ENCODE data around the gene KIF11.

The KIF11 gene

DNA sequence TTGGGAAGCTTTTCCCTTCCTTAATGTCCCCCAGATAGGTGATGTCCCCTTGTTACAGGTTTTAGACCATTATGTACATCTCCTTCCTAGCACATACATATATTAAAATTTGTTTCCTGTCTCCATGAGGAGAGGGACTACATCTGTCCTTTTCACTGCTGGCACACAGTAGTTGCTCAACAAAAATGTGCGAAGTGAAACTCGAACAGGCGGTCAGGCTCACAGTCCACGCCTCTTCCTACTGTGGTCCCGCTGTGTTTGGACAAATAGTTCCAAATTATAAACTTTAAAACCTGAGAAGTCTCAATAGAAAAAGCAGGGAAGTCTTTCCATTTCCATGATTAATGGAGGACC is 95.6 kb downstream of the KIF11 start:
- no peak for DNase-seq

DNA sequence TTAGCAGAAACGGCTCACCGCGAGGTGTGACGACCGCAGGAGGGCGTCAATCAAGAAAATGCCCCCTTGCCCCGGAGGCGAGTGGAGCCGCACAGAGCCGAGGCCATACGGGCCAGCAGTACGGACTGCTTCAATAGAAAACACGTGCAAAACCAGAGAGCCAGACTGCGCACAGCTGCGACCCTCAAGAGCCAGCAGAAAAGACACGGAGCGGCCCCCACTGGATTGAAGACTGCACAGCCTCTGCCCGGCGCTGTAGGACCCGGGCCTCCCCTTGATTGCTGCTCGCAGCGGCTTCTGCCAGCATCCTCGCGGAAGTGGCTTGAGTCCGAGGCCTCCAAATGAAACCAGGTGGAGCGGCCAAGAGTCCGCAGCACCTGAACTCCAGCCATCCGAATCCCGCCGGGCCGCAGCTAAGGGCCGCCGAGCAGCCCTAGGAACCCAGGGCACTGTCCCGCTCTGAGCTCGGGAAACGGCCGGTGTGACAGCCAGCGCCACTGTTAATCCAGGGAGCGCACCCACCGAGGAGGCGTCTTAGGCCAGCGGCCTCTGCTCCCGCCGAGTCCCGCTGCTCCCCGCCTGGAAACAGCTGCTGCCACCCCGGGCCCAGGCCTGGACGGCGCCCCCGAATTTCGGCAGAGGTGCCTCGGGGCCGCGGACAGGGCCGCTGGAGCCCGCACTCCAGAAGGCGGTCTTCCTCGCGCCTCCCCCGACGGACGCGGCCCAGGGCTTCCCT is 96.2 kb downstream of the KIF11 start:
- no peak for DNase-seq

DNA sequence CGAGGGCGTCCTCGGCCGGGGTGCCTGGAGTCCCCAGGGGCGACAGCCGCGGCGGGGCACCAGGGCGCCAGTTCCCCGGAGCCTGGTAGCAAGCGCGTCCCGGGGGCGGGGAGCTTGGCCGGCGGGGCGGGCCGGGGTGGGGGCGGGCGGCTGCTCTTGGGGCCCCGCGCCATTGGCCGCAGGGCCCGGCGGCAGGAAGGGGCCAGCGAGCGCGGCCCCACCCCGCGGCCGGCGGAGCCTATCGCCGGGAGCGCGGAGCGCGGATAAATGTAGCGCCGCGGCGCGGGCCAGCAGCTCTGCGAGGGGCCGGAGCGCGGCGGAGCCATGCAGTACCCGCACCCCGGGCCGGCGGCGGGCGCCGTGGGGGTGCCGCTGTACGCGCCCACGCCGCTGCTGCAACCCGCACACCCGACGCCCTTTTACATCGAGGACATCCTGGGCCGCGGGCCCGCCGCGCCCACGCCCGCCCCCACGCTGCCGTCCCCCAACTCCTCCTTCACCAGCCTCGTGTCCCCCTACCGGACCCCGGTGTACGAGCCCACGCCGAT is 96.8 kb downstream of the KIF11 start, which contains the start of gene HHEX:
HHEX (plus strand) TSS at position 293 of the 548 bp plus-strand sequence; CDS start at position 325, 32 bp downstream.
- no peak for DNase-seq

DNA sequence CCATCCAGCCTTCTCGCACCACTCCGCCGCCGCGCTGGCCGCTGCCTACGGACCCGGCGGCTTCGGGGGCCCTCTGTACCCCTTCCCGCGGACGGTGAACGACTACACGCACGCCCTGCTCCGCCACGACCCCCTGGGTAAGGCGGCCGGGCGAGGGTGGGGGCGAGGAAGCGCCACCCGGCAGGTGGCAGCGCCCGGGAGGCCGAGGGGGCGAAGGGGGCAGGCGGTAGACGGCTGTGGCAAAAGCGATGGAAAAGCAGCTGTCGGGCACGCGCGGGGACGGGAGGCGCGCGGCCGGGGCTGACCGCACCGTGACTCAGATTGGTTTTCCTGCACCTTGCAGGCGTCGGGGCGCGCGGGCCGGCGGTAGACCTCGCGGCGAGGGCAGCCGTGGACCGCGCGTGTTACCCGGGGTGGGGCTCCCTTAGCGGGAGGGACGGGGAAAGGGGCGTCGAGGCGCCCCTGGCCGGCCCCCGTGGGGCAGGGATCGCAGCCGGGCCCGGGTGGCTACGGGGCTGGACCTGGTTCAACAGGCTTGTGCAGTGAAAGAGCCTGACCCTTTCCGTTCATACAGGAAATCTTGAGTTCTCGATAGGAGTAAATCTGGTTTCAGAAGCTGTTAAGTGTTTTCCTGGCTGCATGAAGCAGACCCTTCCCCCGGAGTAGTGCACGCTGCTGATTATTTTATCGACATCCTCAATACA is 97.4 kb downstream of the KIF11 start:
- DNase-seq: no peak

DNA sequence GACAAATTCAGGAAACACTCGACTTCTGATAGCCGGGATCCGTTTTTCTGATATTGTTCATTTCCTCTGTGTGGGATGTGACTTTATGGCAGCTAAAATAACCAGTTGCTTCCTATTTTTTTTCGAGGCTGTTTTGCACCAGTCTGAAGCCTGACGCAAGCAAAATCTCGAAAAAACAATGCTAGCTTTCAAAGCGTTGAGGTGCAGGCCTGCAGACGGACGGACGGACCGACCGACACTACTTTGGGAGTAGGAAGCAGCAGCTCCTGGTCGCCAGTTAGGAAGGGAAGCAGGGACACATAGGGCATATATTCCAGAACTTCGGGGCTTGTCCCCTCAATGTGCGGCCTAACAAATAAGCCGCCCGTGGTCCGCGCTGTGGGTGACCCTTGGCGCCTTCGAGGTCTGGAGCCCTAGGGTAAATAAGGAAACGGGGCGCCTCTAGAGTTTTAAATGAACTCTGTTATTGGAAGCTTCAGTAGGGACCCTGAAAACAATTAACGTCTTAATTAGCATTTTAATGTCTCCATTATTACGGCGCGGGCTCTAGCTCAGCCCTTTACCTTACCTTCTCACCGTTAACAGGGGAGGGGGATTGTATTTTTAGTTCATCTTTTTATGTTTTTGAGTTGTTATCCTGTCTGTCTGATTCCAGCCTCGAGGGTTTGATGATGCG is 98.1 kb downstream of the KIF11 start:
- no peak for DNase-seq

DNA sequence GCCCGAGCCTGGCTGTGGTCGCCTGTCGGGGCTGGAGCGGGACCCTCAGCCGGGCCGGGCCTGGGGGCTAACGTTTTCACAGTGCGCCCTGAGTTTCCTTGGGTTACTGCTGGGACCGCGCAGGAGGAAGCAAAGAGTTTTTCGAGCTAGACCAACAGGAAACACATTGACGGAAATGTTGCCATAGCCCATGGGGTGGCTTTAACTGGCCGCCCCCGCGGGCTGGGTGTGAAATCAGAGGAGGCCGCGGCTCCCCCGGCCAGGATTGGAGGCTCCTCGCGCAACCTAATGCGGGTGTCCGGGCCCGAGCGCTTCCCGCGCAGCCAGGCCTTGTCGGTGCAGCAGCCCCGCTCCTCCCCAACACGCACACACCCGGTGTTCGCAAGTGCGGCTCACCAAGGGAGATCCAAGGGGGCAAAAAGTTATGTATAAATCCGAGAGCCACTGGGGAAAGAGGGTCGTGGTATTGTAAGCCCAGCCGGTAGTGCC is 98.7 kb downstream of the KIF11 start:
- no peak for DNase-seq

DNA sequence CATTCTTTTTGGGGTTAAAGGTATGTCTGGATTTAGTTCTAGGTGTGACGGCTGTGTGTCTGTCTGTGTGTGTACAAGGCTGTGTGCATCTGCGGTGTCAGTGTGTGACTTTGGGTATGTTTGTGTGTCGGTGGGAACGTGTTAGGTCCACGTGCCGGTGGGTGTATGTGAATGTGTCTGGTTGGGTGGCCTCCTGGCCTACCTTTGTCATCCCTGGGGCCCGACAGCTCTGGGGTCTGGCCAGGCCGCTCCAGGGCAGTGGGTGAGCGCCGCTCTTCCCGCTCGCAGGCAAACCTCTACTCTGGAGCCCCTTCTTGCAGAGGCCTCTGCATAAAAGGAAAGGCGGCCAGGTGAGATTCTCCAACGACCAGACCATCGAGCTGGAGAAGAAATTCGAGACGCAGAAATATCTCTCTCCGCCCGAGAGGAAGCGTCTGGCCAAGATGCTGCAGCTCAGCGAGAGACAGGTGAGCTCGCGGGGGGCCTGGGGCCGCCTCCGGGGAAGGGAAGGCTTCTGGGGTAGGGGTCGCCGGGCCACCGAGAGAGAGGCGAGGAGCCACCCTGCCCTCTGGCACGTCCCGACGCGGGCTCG is 99.2 kb downstream of the KIF11 start:
- no peak for DNase-seq

DNA sequence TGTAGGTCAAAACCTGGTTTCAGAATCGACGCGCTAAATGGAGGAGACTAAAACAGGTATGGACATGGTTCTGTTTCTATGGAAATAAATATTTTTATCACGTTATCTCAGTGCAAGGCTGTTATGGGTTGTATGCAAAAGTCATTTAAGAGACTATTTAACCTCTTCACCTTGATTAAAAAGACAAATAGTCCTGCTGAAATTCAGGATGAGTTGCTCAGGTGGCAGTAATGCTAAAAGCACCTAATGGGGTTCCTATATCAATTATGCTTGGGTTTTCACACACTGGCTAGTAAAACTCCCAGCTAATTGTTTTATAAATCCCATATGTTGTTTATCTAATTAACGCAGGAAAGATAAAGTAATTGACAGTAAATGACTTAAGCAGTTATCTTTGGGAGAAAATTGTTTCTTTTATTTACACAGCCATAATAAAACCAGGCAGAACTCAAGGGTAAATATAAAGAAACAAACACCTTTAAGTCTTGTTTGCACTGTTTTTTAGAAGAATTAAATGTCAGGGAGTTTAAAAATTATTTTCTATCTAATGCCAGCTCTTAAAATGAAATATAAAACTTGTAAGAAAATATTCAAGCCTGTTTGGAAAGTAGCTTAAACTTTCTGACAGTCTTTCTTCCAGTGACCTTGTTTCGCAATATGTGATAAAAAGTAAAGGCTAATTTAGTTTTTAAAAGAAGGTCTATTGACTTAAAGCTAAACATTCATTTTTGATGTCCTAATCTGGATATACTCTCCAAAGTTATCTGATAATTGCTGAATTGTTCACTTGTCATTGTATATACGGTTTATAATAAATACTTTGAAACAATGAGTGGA is 100.0 kb downstream of the KIF11 start:
- no peak for DNase-seq

DNA sequence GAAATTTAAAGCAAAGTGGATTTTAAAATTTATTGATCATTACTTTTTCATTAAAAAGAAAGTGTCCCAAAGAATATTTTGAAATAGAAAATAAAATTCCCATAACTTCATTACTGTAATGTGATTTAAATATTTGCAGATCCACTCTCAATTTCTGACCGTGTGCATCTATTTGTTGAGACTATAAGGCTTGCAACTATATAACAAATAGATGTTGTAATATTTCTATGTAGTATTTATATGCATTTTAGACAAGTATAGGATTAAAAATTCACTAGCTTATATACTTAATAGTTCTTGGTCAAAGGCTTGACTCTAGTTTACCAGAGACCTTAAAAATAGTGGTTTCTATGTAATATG is 100.6 kb downstream of the KIF11 start:
- DNase-seq: no peak

DNA sequence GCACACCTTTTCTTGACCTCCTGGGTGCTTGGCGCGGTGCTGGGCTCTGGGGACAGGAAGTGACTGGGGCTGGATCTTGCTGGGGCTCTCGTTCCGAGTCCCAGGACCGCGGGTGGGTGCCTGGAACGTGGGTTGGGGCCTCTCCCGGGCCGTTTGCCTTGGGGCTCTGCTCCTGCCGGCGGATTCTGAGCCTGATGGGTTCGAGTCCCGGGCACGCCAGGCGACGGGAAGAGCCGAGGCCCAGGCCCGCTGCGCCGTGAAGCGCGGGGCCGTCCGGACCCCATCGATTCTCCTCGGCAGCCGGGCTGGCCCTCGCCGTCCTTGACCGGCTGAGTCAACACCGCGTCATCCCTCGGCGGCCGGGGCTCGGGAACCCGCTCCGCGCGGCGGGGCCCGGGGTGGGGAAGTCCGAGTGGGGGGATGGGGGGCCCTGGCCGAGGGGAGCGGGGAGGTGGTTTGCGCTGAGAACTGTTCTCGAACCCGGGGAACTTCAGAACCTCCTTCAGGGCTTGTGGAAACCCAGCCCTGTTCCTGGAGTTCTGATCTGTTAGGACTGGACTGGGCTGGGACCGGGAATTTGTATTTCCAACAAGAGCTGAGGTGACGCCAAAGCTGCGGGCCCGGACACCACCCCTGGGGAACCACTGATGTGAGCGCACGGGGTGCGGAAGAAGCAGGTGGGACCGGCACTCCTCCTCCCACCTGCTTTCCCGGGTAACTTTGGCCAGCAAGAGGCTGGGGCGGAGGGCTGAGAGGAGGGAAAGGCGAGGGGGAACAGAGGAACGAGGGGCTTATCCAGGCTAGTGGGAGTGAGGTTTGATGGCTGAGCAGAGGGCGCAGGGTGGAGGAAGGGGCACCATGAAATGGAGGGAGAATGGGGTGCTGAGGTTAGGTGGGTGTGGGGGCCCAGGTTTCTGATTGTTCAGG is 103.0 kb downstream of the KIF11 start:
- no peak for DNase-seq

DNA sequence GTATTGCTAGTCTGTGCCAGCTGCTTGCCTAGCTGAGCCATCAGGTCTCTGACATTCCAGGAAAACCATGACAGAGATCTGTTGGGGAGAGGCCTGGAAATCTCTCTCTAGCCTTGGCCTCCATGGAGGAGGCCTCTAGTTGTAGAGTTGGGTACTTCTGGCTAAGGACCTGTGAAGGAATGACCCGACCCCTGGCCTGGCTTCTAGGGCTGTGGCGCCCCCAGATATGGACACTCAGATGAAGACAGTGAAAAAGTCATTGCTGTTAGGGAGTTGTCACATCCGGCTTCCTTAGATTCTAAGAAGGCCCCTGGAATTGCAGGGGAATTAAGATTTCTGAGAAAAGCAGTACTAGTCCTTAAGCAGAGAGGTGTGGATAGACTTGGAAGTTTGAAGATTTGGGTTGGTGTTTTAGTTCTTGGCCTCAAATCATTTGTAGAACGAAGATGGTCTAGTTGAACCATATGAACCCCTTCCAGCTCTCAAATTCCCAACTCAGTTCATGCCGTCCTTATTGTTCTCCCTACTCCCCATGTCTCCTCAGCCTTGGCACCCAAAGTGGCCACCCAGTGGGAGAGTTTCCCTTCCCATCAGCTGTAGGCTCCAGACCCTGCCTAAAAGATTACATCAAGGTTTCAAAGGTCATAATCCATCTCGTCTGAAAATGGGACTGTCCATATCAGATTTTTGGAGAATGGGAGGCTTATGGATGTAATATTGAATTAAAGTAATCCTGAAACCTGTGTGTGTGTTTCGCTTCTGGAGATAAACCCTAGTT is 103.9 kb downstream of the KIF11 start:
- DNase-seq: no peak

DNA sequence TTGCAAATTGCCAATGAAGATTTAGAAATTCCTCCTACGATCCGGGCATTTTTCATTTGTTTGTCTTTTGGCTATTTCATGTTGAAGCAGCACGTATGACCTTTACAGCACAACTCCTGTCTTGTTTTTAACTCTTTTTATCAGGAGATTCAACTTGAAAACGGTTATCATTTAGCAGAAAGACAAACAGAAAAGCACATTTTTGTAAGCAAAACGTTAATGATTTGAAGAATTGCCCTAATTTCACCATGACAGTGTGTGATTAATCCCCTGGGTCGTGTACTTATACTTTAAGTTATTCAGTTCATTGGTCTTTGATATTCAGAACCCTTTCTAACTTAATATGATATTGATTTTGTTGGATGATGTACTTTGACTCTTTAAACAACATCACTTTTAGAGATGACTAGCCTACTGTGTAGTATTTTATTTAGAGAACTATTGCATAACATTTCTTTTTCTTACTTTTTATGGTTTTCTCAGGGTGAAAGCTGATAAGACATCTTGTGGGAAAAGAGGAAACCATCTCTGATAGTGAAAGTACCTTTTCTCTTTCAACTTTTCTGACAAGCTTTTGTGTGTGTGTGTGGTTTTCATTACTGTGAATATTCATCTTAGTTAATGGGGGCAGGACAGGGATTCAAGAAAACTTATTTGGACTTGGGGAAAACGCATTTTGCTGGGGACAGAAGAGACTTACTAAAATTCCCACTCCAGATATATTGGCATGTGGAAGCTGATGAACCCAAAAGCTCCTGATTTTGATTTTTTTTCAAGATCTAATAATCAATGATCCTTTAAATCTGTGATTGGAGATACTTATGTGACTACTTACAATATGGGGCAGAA is 105.0 kb downstream of the KIF11 start:
- no peak for DNase-seq

DNA sequence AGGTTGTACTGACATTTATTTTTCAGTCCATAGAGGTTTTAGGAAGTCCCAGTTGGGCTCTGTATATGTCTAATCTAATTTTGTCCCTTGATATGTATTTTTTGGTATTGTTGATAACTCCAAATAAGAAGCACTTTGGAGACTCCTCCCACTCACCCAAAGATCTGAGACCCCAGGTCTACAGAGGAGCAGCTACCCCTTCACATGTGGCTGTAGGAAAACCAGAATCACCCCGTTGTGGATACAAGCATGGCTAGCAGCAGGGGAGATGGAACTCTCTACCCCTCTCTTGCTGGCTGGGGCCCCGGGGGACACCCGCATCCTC is 106.2 kb downstream of the KIF11 start:
- no peak for DNase-seq

DNA sequence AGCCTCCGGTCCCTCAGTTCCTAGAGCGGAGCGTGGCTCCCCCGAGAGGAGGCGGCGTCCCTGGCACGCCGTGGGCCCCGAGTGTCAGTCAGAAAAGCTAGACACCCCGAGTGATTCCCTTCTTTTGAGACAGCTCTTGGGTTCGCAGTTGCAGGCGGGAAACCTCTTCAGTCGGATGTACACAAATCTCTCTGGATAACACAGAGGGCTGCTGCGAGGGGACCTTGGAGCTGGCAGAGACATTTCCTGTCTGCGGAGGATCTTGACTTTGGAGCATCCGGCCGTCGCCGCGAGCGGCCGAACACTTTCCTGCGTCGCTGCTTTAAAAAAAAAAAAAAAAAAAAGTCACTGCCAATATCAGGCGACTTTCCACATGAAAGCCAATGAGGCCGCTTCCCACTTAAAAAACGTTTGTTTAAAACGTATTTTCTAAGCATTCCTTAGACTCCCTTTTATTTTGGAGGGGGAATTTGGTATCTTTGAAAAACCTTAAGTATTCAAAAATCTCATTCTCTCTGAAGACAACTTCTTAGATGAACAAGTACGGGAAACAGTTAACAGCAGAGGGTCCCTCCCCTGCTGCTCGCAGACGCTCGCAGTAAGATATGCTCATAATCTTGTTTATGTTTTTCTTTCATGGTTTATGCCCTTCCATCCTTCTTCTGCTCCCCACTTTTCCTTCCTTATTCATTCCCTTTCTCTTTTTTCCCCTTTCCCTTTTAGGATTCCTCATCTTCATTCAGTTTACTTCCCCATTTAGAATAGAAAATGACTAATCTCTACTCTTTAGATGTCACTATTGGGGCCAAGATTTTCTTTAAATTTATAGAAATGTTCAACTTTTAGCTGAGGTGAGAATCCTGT is 106.8 kb downstream of the KIF11 start:
- no peak for DNase-seq

DNA sequence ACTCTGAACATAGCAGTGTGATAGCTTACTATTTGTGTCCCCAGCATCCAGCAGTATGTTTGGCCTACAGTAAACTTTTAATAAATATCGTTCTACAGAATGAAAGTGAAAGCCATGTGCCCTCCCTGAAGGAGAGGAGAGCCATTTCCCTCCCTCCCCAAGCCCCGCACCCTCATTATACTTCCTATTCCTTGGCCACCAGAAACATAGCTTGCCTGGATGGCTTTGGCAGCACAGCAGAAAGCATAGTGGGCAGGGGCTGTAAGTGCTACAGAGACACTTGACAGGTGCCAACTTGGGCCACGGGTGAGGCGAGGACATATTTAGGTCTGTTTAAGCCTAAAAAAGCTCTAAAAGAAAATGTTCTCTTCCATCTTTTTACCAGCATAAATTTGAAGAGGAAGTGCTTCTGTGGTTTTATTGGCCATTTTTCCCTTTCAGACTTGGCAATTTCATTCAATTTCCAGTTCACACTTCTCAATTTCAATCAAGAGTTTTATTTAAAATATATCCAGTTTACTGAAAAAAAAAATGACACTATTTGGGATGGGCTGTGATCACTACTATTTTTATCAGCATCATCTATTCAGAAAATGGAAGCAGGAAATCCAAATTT is 109.5 kb downstream of the KIF11 start:
- DNase-seq: no peak
